Transverse colon (tissue), 4 donors: Measurements from ENCODE around the gene ALG3. TPM values are rescaled to one million over a fixed set of nuclear protein-coding genes. Genes with fewer than 3 reads are reported as not detected.

Experiments used
- DNase-seq: peaks from one replicate; pipeline ENCODE4 v3.0.0-alpha.2; 2019
- H3K27ac ChIP-seq, 4 donors: fragments of 200-600 bp; sonication (generic); 2 replicates each; pipeline ENCODE4 v1.5.1; 2016 to 2018; ENCODE audit warnings: inconsistent platforms in 4 of 4
- H3K27me3 ChIP-seq: fragments of 200-600 bp; sonication (generic); 2 replicates; pipeline ENCODE4 v1.5.1; 2017; ENCODE audit warnings: inconsistent platforms
- H3K36me3 ChIP-seq, 4 donors: fragments of 200-600 bp; sonication (generic); 2 replicates each; pipeline ENCODE4 v1.5.1; 2017 to 2019; ENCODE audit warnings: inconsistent platforms in 4 of 4
- H3K4me1 ChIP-seq, 4 donors: fragments of 200-600 bp; sonication (generic); 2 replicates each; pipeline ENCODE4 v1.5.1; 2017 to 2020; ENCODE audit warnings: inconsistent platforms in 4 of 4
- H3K4me3 ChIP-seq, 4 donors: fragments of 200-600 bp; sonication (generic); 1 replicate in 1 of 4; 2 replicates in 3 of 4; pipeline versions ENCODE4 v1.5.1 to v1.6.1; 2017 to 2019; ENCODE audit warnings: inconsistent platforms in 4 of 4
- H3K9me3 ChIP-seq, 2 donors: fragments of 200-600 bp; sonication (generic); 2 replicates each; pipeline ENCODE4 v1.5.1; 2017 to 2019; ENCODE audit warnings: inconsistent platforms in 2 of 2
- EP300 ChIP-seq: sonication (generic); formaldehyde crosslinking; IDR thresholded peaks from one replicate; pipeline ENCODE4 v1.6.1; 2017; ENCODE audit warnings: antibody characterized with exemption, low read depth
- POLR2A ChIP-seq: fragments of 450-650 bp; IDR thresholded peaks from one replicate; pipeline ENCODE4 v1.6.1; 2016; ENCODE audit warnings: antibody characterized with exemption, mild to moderate bottlenecking, moderate library complexity
- POLR2AphosphoS5 ChIP-seq, 3 donors: sonication (generic); formaldehyde crosslinking; IDR thresholded peaks; one replicate each; pipeline ENCODE4 v1.6.1; 2016; ENCODE audit warnings: antibody characterized with exemption in 3 of 3
- WGBS, 2 donors: methylation state at CpG; one replicate each; pipeline ENCODE4 v1.1.5; 2018; ENCODE audit warnings: low coverage in 1 of 2; 5-methylcytosine and 5-hydroxymethylcytosine counted together
- in situ Hi-C, 4 donors: fragments of 200-750 bp; cut with MboI; loops; one replicate each; pipeline versions ENCODE4 v1.15.0 to v1.15.1; 2017; ENCODE audit warnings: low sequenced_read_pairs in 3 of 4, low pct_ligation_motif_present in 1 of 4, low pct_unique_long_range_greater_than_20kb in 1 of 4
- intact Hi-C: fragments of 100-400 bp; cut with DNase I; formaldehyde crosslinking; loops from one replicate; pipeline ENCODE4 v1.15.1; 2023; ENCODE audit warnings: low total_unique reads
- total RNA-seq, 4 donors: library from RNA; depleted of rRNA; stranded (reverse); fragments of >200 nt; gene quantifications; one replicate each; pipeline ENCODE4 v1.1.0, GENCODE V29; 2016
- TF ChIP-seq, protein P1 (sequence below), 5 experiments: fragments of 200-600 bp in 3 of 5; fragments of 450-650 bp in 2 of 5; sonication (generic) in 3 of 5; IDR thresholded peaks; 1 replicate in 2 of 5; 2 replicates in 3 of 5; pipeline ENCODE4 v1.5.1; 2016 to 2017; ENCODE audit warnings: antibody characterized with exemption in 5 of 5, inconsistent platforms in 3 of 5, mild to moderate bottlenecking in 2 of 5, moderate library complexity in 1 of 5

The ALG3 gene
- total RNA-seq, 4 donors from 2014 or later = 37.3 to 67.3 (median 52.2) TPM

DNA sequence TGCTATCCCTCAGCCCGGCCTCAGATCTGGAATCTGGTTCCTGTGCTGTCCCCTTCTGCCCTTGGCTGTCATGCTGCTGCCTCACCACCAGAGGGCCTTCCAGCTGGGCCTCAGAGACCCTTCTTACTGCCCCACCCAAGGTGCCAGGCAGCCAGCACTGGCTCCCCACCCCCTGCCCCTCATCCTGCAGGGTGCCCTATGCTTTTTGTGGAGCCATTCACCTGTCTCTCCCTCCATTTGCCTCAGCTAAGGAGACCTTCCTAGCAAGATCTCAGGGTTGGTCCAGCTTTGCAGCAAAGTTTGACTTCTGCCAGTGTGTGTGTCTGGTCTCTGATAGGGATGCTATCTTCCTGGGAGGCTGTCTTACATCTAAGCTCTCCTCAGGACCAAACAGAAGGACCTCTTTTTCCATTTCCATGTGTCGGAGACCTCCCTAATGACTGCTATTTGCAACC, 21.3 kb downstream of the ALG3 start:
- peak; percentile 28 for DNase-seq
- Histone ChIP-seq H3K36me3 (no peaks in the 10 kb centered on the region), H3K4me1 (peaks cover 9 to 23% (median 17%) of the 10 kb centered on the region in 4 donors), H3K27ac (no peak overlapping the region), H3K27me3 (peaks cover 76% of the 10 kb centered on the region), H3K4me3 (no peak overlapping the region), H3K9me3 (no peaks in the 10 kb centered on the region)
- 17 to 47% methylated on average over 1 to 2 of the region's 2 CpGs for WGBS, 2 donors
- no peak for TF ChIP-seq POLR2AphosphoS5 (IDR thresholded peaks at IDR 0.05)
- TF ChIP-seq, protein P1, sequence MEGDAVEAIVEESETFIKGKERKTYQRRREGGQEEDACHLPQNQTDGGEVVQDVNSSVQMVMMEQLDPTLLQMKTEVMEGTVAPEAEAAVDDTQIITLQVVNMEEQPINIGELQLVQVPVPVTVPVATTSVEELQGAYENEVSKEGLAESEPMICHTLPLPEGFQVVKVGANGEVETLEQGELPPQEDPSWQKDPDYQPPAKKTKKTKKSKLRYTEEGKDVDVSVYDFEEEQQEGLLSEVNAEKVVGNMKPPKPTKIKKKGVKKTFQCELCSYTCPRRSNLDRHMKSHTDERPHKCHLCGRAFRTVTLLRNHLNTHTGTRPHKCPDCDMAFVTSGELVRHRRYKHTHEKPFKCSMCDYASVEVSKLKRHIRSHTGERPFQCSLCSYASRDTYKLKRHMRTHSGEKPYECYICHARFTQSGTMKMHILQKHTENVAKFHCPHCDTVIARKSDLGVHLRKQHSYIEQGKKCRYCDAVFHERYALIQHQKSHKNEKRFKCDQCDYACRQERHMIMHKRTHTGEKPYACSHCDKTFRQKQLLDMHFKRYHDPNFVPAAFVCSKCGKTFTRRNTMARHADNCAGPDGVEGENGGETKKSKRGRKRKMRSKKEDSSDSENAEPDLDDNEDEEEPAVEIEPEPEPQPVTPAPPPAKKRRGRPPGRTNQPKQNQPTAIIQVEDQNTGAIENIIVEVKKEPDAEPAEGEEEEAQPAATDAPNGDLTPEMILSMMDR (IDR thresholded peaks at IDR 0.05) = peak; percentile 72 to 85 (median 76)
- intact Hi-C loops = no loop called here
- in situ Hi-C loops = loop anchor here in 3 of 4 donors (25.0 kb wide), 2 partner anchors 90 to 340 kb away; partner anchors contain the start of genes PARL (in 3 of the 3) and EIF2B5 (in 1 of the 3)

DNA sequence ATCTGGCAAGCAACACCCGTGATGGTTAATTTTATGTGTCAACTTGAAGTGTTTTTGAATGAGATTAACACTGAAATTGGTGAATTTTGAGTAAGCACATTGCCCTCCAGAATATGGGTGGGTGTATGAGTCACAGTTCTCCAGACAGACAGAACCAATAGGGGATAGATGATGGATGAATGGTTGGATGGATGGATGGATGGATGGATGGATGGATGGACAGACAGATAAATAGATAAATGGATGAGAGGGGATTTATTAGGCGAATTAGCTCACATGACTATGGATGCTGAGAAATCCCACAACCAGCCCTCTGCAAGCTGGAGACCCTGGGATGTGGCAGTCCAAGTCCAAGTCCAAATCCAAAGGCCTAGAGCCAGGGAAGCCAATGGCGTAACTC, 24.8 kb downstream of the ALG3 start:
- H3K4me3 ChIP-seq = no peak overlapping the region
- WGBS, 2 donors = 67 to 74% methylated on average over 2 to 3 of the region's 3 CpGs
- no peaks in the 10 kb centered on the region for H3K36me3 ChIP-seq
- no peak overlapping the region for H3K27ac ChIP-seq
- intact Hi-C loops = no loop called here
- no peaks in the 10 kb centered on the region for H3K9me3 ChIP-seq
- TF ChIP-seq POLR2A = no peak
- TF ChIP-seq, protein P1 (IDR thresholded peaks at IDR 0.05) = no peak
- TF ChIP-seq EP300 = no peak
- TF ChIP-seq POLR2AphosphoS5 (IDR thresholded peaks at IDR 0.05) = no peak
- H3K4me1 ChIP-seq = peaks cover 0 to 2% (median under 1%) of the 10 kb centered on the region in 4 donors
- peaks cover 61% of the 10 kb centered on the region for H3K27me3 ChIP-seq
- in situ Hi-C loops = no loop called here
- DNase-seq = no peak

DNA sequence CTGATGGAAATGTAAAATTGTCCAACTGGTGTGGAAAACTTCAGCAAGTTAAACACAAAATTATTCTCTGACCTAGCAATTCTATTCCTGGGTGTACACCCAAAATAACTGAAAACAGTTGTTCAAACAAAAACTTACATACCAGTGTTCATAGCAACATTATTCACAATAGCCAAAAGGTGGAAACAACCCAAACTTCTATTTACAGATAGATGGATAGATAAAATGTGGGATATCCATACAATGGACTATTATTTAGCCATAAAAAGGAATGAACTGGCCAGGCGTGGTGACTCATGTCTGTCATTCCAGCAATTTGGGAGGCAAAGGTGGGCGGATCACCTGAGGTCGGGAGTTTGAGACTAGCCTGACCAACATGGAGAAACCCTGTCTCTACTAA, 26.2 kb downstream of the ALG3 start:
- intact Hi-C loops = no loop called here
- Histone ChIP-seq H3K4me3 (no peak overlapping the region), H3K27ac (no peak overlapping the region), H3K9me3 (no peaks in the 10 kb centered on the region), H3K4me1 (no peaks in the 10 kb centered on the region), H3K27me3 (peaks cover 46% of the 10 kb centered on the region), H3K36me3 (no peaks in the 10 kb centered on the region)
- DNase-seq = no peak
- in situ Hi-C loops = no loop called here
- TF ChIP-seq, protein P1 (IDR thresholded peaks at IDR 0.05) = no peak
- TF ChIP-seq EP300 (no peak), POLR2A (no peak), POLR2AphosphoS5 (IDR thresholded peaks at IDR 0.05) (no peak)
- WGBS, 2 donors = 56 to 57% methylated on average over 3 of the region's 3 CpGs

DNA sequence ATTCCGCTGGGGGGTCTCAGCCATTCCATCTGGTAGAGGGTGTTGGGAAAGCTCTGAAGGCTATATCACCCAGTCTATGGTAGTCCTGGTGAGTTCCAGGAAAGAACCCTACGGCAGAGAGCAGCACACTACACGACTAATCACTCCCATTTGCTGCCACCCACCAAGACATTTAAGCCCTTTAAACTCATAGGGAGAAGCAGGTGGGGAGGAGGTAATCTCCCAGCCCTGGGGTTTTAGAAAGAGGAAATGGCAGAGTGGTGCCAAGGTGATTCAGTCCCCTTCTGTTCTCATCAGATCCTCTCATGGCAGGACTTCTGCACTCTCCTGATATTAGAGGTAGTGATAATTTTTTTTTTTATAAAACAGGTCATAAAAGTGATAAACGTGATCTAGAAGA, 29.9 kb downstream of the ALG3 start:
- no peak overlapping the region for H3K27ac ChIP-seq
- H3K4me1 ChIP-seq = no peaks in the 10 kb centered on the region
- intact Hi-C loops = no loop called here
- in situ Hi-C loops = no loop called here
- WGBS, 2 donors = 43 to 55% methylated on average over 3 to 4 of the region's 4 CpGs
- H3K4me3 ChIP-seq = no peak overlapping the region
- H3K36me3 ChIP-seq = no peaks in the 10 kb centered on the region
- no peak for DNase-seq
- H3K9me3 ChIP-seq = no peaks in the 10 kb centered on the region
- H3K27me3 ChIP-seq = peaks cover 25% of the 10 kb centered on the region
- TF ChIP-seq, protein P1 (IDR thresholded peaks at IDR 0.05) = no peak
